T-helper 1 cell treated with Interleukin-12 subunit alpha and Interleukin-12 subunit beta and Interleukin-4 antibody, amounts not matched to agents 30 ng/mL and 1 ng/mL, for 36 hours (primary cell): ENCODE results near the gene CTAGE8. TPM values are rescaled to one million over a fixed set of nuclear protein-coding genes. Genes with fewer than 3 reads are reported as not detected.
"Not testable (repeated sequence)": the region's sequence is repeated elsewhere in the genome, so short reads cannot be mapped to it uniquely, and the experiment has no call there.

Experiments used
- intact Hi-C: fragments of 100-400 bp; cut with micrococcal nuclease; formaldehyde crosslinking; loops from one replicate; pipeline ENCODE4 v1.15.1; 2024
- total RNA-seq: library from RNA; stranded (reverse); gene quantifications from 2 replicates; pipeline ENCODE4 v1.2.3, GENCODE V29; 2022

Gene CTAGE8
- total RNA-seq, 1 donor from 2014 or later = 2.5 TPM

DNA sequence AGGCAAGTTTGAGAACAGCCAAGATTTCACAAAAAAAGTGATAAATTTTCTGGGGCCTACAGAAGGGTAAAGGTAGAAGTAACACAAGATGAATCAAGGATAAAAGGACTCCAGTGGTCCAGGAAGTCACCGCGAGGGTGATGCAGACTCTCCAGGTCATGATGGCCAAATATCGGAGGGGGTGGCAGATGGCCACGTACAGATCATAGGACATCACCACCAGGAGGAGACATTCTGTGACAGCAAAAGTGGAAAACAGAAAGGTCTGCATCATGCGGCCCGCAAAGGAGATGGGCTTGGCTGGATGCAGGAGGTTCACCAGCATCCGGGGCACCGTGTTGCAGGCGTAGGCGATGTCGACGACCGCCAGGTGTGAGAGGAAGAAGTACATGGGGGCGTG lies 10.0 kb downstream of the CTAGE8 start:
- intact Hi-C loops = not testable (repeated sequence)

DNA sequence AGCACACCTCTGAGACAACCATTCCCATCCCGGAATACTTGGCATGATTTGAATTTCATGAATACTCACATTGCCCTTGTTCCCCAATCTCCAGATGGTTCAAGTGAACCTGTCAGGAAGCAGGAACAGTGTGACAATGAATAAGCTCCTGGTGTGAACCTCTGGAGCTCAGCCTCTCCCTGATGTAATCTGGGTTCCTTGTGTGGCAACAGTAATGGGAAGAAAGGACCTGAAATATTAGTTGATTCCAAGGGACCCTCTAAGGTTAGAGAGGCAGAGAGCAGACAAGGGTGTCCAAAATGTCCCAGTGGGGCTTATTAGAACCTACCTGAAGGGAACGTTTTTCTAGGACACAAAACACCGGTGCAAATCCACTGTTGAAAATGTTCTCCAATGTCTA lies 13.0 kb downstream of the CTAGE8 start:
- intact Hi-C loops = no loop called here

- intact Hi-C loops = no loop called here
Measured at GRCh38 chr7:144255471-144255897, 13.6 kb downstream of the CTAGE8 start.

- intact Hi-C loops = not testable (repeated sequence)
Measured at GRCh38 chr7:144252307-144252706, 16.8 kb downstream of the CTAGE8 start.

GRCh38 chr7:144247674-144248330 lies 21.3 kb downstream of the CTAGE8 start:
- intact Hi-C loops = not testable (repeated sequence)

- intact Hi-C loops = not testable (repeated sequence)
Measured at GRCh38 chr7:144246967-144247366, 22.1 kb downstream of the CTAGE8 start.

GRCh38 chr7:144245372-144245771 lies 23.7 kb downstream of the CTAGE8 start:
- intact Hi-C loops = not testable (repeated sequence)

DNA sequence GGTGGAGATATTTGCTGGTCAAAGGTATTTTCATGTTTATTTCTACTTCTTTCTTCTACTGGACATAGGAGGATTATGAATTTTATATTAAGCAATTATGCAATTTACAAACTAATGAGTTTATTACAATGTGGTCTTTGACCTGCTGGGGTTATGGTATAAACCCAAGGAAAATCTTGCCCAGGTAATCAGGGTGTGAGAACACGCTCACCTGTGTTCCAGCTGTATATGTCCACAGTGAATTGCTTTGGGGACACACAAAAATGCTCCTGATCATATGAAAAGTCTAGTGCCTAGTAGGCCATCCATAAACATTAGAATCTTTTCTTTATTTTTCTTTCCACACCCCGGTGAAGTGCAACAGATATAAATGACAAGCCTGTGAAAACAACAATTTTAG lies 29.7 kb downstream of the CTAGE8 start, which contains the start of gene OR2A42:
OR2A42 (minus strand) TSS at position 241 of the 400 bp plus-strand sequence. CDS start 6,762 bp downstream, outside the sequence.
- intact Hi-C loops = not testable (repeated sequence)

DNA sequence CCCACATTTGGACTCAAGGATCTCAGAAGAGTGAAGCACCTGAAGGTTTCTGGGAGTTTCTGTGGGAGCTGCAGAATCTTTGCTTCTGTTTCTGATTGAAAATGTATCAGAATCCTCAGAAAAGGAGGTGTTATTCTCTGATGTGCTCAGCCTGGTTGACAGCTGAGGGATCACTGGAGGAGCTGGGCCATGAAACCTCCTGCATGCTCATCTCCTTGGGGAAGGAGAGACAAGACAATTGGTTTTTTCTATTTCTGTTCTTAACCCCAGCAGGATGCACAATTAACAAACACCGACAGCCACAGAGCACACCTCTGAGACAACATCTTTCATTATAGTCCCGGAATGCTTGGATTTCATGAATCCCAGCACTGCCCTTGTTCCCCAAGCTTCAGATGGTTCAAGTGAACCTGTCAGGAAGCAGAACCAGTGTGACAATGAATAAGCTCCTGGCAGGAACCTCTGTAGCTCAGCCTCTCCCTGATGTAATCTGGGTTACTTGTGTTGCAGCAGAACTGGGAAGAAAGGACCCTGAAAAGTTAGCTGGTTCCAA lies 30.5 kb downstream of the CTAGE8 start:
- intact Hi-C loops = not testable (repeated sequence)

- intact Hi-C loops = not testable (repeated sequence)
Measured at GRCh38 chr7:144233039-144233438, 36.0 kb downstream of the CTAGE8 start.

DNA sequence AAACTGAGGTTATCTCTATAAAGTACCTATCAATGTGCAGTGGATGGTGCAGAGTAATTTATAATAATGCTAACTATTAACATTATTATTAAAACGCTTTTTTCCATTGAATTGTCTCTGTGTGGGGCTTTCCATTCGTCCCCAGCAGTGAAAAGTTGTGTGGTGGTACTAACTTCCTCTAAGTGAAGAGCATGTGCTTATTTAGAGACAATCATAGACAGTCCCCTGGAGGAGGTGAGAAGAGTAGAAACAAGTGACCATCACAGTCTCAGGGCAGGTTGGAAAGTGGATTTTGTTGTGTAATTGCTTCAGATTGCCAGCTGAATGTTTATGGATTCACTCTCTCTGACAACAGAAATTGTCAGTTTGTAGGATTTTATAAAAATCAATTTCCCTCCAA lies 38.1 kb downstream of the CTAGE8 start:
- intact Hi-C loops = not testable (repeated sequence)

DNA sequence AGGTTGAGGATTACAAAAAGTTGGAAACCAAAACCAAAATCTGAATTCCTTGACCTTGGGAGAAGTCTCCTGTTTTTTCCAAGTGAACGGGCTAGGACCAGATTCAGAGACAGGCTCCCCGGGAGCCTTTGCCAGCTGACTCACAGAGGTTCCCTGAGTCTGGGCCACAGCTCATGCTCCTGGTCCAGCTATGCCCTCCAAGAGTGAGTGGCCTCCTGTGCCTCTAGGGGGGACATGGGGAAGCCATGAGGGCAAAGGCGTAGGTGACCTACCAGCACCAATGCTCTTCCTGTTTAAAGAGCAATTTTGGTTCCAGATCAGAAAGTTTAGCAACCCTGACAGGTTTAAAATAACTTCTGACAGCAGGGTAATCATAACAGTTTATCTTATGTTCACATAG lies 40.3 kb downstream of the CTAGE8 start:
- intact Hi-C loops = not testable (repeated sequence)

GRCh38 chr7:144226866-144227265 lies 42.2 kb downstream of the CTAGE8 start:
- intact Hi-C loops = not testable (repeated sequence)

- intact Hi-C loops = not testable (repeated sequence)
Measured at GRCh38 chr7:144223675-144224074, 45.4 kb downstream of the CTAGE8 start.

DNA sequence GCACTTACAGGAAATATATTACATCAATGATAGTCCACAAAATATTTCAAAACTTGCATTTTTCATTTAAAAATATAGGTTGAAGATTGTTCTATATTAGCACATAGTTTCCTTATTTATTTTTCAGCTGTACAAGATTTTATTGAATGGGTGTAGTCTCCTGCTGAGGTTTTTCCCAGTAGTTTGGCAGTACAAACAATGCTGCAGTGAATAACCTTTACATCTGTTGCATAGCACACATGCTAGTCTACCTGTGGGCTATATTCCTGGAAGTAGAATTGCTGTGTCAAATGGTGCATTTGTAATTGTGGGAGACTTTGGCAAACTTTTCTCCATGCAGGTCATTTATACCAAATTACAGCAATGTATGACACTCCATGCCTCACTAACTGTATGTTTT lies 48.6 kb downstream of the CTAGE8 start:
- intact Hi-C loops = not testable (repeated sequence)

- intact Hi-C loops = not testable (repeated sequence)
Measured at GRCh38 chr7:144219149-144219548, 49.9 kb downstream of the CTAGE8 start.

GRCh38 chr7:144218581-144218980 lies 50.5 kb downstream of the CTAGE8 start:
- intact Hi-C loops = not testable (repeated sequence)

- intact Hi-C loops = not testable (repeated sequence)
Measured at GRCh38 chr7:144217200-144217599, 51.9 kb downstream of the CTAGE8 start.

Other genes with a start within 250 kb of the CTAGE8 start
- gene OR2A5, start 220.3 kb downstream of the CTAGE8 start, total RNA-seq = not detected in 2 replicates
- not detected in 2 replicates for gene OR2A25, start 199.5 kb downstream of the CTAGE8 start, total RNA-seq
- gene OR2A12, start 183.0 kb downstream of the CTAGE8 start, total RNA-seq = not detected in 2 replicates
- not detected in 2 replicates for gene OR2A2, start 159.7 kb downstream of the CTAGE8 start, total RNA-seq
- not detected in 2 replicates for gene OR2A14, start 146.1 kb downstream of the CTAGE8 start, total RNA-seq
- gene CTAGE4, start 85.8 kb downstream of the CTAGE8 start, total RNA-seq = 0.49 and 1.0 TPM in 2 replicates
- 2.9 and 3.6 TPM in 2 replicates for gene ARHGEF35, start 73.5 kb downstream of the CTAGE8 start, total RNA-seq
- 0.05 and 0.07 TPM in 2 replicates for gene OR2A42, start 29.7 kb downstream of the CTAGE8 start, total RNA-seq
- gene OR2A7, start 4.5 kb downstream of the CTAGE8 start, total RNA-seq = 3.5 and 3.9 TPM in 2 replicates
- gene OR2A1, start 43.1 kb upstream of the CTAGE8 start, total RNA-seq = not detected in 2 replicates
- 9.8 and 11.0 TPM in 2 replicates for gene ARHGEF5, start 86.1 kb upstream of the CTAGE8 start, total RNA-seq
- gene NOBOX, start 134.4 kb upstream of the CTAGE8 start, total RNA-seq = not detected in 2 replicates